ENCODE results near the gene ERI2. TPM values are rescaled to one million over a fixed set of nuclear protein-coding genes. Genes with fewer than 3 reads are reported as not detected.

Gene ERI2
- 41.1 and 43.5 TPM in 2 replicates for total RNA-seq (2014; rRNA removed)
- polyA plus RNA-seq (2012), result 7.8 TPM

DNA sequence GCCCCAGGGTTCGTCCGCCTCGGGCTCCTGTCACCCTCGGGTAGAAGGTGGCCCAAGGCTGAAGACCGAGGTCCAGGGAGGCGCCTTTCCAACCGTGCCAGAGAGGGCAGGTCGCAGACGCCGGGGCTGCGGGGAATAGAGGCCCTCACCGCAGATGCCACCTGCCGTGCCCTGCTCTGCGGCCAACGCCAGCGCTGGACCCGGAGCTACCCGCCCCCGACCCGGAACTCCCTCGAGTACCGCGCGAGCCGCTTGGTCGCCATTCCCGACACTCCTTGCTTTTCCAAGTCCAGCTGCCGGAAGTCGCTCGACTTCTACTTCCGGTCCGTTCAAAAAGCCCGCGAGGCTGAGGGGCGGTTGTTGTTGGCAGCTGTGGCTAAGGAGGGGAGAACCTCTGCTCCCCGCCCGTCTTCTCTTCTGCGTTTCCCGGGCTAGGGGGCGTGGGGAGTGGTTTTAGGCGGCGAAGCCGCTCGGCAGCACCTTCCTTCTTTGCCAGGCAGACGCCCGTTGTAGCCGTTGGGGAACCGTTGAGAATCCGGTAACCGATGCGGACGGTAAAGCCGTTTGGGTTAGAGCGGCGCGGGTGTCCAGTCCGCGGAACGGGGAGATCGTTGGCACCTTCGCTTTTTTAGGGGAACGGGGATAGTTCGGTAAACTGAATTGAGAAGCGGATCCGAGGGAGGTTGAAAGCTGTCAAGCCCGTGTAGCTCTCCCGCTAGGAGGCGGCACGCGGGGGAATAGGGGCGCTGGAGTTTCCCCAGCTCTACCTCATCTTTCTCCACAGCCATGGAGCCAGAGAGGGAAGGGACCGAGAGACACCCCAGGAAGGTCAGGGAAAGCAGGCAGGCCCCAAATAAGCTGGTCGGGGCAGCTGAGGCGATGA lies at the start of gene ERI2, which contains the start of gene REXO5:
Gene ERI2, minus strand, starts transcription at position 305 of the 883 bp plus-strand sequence. Its CDS starts 42 bp downstream, at position 263.
Gene REXO5, plus strand, starts transcription at position 360 of the 883 bp plus-strand sequence. Its CDS starts 427 bp downstream, at position 787.
- peak; percentile 96 for DNase-seq (ENCODE audit: low read depth)

DNA sequence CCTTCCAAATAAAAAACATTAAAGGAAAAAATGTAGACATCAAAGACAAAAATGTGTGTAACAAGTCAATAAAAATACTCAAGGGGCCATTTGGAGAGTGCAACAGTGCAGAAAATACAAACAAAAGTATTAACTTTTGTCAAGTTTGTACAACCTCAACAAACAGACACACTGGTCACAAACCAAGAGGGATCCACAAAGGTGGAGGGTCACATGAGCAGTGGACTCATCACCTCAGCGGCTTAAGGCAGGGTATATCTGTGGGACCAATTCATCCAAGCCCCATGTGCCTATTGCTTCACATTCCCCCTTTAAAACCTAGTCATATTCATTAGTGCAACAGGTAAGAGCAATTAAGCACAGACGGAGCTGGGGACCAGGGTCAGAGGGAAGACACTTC lies 48.7 kb upstream of the ERI2 start:
- DNase-seq (ENCODE audit: low read depth), result no peak

GRCh38 chr16:20853981-20854620 lies 47.8 kb upstream of the ERI2 start:
- peak; percentile 17 for DNase-seq (ENCODE audit: low read depth)

- DNase-seq (ENCODE audit: low read depth), result no peak
These were observed 46.9 kb upstream of the ERI2 start for GRCh38 chr16:20853143-20853542.

DNA sequence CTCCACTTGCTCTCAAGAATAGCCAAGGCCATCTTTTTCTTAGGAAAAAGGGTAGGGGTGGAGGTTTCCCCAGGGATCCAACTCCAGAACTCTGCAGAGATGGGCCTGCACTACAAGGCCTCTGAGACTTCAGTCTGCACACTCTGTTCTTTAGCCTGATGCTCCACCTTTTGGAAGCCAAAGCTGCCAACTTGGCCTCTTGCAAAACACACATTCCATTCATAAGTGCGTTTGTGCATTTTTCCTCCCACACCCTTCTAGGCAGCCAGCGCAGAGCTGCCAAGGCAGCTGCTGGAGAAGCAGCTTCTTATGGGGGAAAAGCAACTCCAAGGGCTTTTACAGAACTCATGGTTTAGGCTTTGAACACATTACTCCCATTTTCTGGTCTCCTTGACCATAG lies 45.3 kb upstream of the ERI2 start:
- peak; percentile 96 for DNase-seq (ENCODE audit: low read depth)

DNA sequence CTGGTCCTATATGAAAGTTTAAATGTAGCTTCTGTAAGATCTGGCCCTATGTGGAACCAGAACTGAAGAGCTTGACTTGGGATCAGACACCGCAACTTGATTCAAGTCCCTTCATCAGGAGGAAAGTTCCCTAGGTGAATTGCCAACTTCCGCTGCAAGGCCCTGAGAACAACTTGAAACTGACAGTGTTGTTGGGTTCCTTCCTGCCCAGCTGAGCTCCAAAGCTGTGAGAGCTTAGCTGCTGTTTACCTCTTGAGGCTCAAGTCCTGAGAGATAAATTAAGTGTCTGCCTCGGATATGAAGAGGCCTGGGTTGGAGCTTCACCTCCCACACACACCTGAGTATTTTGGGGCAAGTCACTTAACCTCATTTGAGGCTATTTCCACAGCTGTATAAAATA lies 44.7 kb upstream of the ERI2 start:
- no peak for DNase-seq (ENCODE audit: low read depth)

DNA sequence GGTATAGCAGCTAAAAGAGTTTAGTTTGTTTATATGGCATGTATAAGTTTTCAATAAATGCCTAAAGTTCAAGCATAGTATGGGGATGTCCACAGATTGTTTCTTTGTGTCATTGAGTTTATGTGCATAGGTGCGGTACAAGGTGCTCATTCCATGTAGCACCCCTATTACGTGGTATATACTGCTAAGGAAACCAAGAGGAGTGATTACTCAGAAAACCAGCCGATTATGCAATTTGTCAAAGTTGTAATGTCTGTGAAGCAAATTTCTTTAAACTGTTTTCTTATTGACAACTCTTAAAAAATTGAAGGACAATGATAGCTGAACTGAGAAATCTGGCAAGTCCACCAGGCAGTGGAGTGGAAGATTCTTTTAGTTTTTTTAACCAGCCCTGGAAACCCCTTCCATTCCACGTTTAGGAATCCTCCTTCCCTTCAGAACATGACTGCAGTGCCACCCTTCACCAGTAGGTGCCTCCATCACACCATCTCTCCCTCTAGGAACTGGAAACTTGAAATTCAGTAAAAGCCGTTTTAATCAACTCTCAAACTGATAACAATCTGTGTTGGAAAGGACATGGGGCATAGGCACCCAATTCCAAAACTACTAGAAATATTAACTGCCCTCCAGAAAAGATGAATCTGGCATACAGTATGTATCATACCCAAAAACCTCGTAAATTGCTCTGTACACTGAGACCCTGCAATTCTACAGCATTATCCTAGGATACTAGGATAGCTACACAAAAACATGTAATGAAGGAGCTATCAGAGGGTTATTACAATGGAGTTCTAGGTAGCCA lies 43.5 kb upstream of the ERI2 start:
- DNase-seq (ENCODE audit: low read depth), result peak; percentile 70

DNA sequence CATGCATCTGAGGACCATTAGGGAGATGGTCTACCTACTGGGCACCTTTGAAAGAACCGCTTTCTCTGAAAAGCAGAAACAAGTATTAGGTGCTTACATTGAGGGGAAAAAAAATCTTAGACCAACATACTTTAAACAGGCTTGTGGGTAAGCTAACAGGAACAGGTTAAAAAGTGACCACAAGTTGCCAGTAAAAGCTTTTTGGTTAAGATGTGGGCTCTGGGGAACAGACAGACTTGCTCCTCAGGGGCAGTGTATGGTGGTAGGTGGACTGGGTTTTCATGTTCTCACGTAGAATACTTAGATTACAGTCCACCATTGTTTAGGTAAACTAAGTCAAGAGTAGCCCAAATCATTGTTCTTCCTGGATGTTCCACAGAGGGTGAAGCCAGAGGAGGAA lies 41.3 kb upstream of the ERI2 start:
- DNase-seq (ENCODE audit: low read depth), result no peak

GRCh38 chr16:20846551-20846950 lies 40.3 kb upstream of the ERI2 start:
- no peak for DNase-seq (ENCODE audit: low read depth)

GRCh38 chr16:20846030-20846429 lies 39.8 kb upstream of the ERI2 start:
- DNase-seq (ENCODE audit: low read depth), result no peak

GRCh38 chr16:20844588-20844987 lies 38.3 kb upstream of the ERI2 start:
- no peak for DNase-seq (ENCODE audit: low read depth)

GRCh38 chr16:20844054-20844453 lies 37.8 kb upstream of the ERI2 start:
- DNase-seq (ENCODE audit: low read depth), result no peak

GRCh38 chr16:20839504-20839903 lies 33.2 kb upstream of the ERI2 start:
- no peak for DNase-seq (ENCODE audit: low read depth)

GRCh38 chr16:20838240-20838639 lies 32.0 kb upstream of the ERI2 start:
- DNase-seq (ENCODE audit: low read depth), result no peak

DNA sequence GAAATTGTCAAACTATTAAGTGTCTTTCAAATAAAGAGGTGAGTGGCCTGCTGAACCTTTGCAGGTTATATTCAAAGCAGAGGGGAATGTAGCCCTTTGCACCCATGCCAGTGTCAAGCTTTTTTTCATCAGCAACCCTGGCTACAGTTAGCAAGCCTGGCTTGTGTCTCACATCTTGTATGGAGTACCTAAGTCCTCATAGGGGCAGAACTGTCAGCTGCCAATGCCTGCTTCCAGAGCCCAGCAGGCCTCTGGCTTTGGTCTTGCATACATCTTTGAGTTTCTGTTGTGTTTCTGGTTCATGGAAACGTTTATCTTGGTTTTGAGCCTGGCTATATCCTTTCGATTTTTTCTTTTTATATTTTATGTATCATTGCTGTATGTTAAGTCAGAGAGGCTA lies 26.8 kb upstream of the ERI2 start:
- DNase-seq (ENCODE audit: low read depth), result no peak

DNA sequence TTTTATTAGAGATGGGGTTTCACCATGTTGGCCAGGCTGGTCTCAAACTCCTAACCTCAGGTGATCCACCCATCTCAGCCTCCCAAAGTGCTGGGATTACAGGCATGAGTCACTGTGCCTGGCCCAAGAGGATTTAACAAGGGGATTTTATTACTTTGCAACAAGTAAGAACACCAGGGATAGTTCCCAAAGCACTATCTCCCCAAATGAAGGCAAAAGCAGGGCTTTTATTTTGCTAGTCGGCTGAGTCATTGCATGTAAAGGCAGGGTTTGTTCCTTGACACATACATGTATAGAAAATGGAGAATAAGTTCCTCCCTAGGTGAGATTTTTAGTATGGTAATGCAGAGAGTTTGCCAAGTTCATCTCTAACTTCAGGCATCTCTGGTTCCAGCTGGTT lies 24.1 kb upstream of the ERI2 start:
- DNase-seq (ENCODE audit: low read depth), result no peak

DNA sequence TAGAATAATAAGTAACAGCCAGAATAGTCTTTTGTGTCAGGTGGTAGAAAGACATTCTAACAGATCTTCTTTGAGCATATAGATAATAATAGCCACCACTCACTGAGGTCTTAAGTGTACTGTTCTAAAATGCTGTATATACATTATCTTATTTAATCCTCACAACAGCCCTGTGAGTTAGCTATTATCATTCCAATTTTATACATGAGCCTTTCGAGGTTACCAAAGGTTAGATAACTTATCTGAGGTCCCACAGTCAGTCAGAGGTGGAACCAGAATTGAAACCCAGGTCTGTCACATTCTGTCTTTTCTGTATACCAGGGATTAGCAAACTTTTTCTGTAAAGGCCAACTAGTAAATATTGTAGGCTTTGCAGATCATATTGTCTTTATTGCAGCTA lies 23.3 kb upstream of the ERI2 start:
- DNase-seq (ENCODE audit: low read depth), result no peak

- DNase-seq (ENCODE audit: low read depth), result no peak
These were observed 19.8 kb upstream of the ERI2 start for GRCh38 chr16:20826039-20826566.

DNA sequence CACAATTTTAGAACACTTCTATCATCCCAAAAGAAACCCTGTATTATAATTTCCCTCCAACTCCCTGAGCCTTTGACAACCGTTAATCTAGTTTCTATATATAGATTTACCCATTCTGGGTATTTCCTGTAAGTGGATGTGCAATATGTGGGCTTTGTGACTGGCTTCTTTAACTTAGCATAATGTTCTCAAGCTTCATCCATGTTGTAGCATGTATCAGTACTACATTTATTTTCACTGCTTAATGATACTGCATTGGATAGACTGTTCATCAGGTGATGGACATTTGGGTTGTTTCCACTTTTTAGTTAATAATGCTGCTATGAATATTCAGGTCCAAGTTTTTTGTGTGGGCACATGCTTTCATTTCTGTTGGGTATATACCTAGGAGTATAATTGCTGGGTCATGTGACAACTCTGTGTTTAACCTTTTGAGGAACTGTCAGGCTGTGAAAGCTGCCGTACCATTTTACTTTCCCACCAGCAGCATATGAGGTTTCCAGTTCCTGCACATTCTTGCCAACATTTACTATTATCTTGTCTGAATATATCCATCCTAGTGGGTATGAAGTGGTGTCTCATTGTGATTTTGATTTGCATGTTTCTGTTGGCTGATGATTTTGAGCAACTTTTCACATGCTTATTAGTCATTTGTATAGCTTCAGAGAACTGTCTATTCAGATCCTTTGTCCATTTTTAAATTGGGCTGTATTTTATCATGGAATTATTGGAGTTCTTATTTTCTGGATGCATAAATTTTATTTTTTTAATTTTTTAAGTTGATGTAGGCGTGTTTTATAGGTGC lies 16.5 kb upstream of the ERI2 start:
- DNase-seq (ENCODE audit: low read depth), result no peak

GRCh38 chr16:20821682-20822081 lies 15.4 kb upstream of the ERI2 start:
- DNase-seq (ENCODE audit: low read depth), result no peak
